Panc1 (cell line): Measurements from ENCODE around the gene APP. TPM values are rescaled to one million over a fixed set of nuclear protein-coding genes. Genes with fewer than 3 reads are reported as not detected.

Experiments
- ATAC-seq: fragments of 200-7000 bp; cut with Tn5 transposase; 2 replicates; pipeline ENCODE4 v1.9.1; 2020; ENCODE audit warnings: mild to moderate bottlenecking, moderate library complexity
- BruUV-seq: library from RNA; stranded (reverse); fragments of 400-500 nt; replicated peaks from 2 replicates; lab custom pipeline; 2021; lab: Mats Ljungman, UMichigan
- CTCF ChIA-PET: fragments of 300-600 bp; sonication (Branson Sonifier 250); formaldehyde crosslinking; loops from one replicate; lab custom pipeline; 2022; ENCODE audit warnings: antibody characterized with exemption; lab: Charles Lee
- POLR2A ChIA-PET: fragments of 300-600 bp; sonication (Branson Sonifier 250); formaldehyde crosslinking; loops from one replicate; lab custom pipeline; 2022; ENCODE audit warnings: antibody characterized with exemption; lab: Charles Lee
- DNase-seq: peaks from one replicate; pipeline ENCODE4 v3.0.0-alpha.2; 2010; ENCODE audit warnings: low read depth, low spot score
- H3K27ac ChIP-seq: 2 replicates; pipeline ENCODE4 v1.5.1; 2011; ENCODE audit warnings: mild to moderate bottlenecking, low read length, inconsistent platforms
- H3K27me3 ChIP-seq: fragments of 200-500 bp; sonication (Bioruptor generic); 2 replicates; pipeline ENCODE4 v1.6.0; 2014; ENCODE audit warnings: low read length, inconsistent platforms; ENCODE audit not compliant: control insufficient read depth, insufficient read depth
- H3K36me3 ChIP-seq: fragments of 200-500 bp; sonication (Bioruptor generic); 2 replicates; pipeline ENCODE4 v1.5.1; 2014; ENCODE audit warnings: inconsistent platforms, mild to moderate bottlenecking, low read length, moderate library complexity; ENCODE audit not compliant: control insufficient read depth, insufficient read depth
- H3K4me1 ChIP-seq: 2 replicates; pipeline ENCODE4 v1.5.1; 2011; ENCODE audit warnings: inconsistent platforms, mild to moderate bottlenecking, low read length, moderate library complexity; ENCODE audit not compliant: control insufficient read depth, insufficient read depth
- H3K4me3 ChIP-seq, 2 experiments: 2 replicates each; pipeline ENCODE4 v1.5.1; 2011 to 2012; ENCODE audit warnings: low read depth in 2 of 2, low read length in 2 of 2, mild to moderate bottlenecking in 2 of 2, inconsistent platforms in 1 of 2, moderate library complexity in 1 of 2
- H3K9me3 ChIP-seq: fragments of 200-500 bp; sonication (Bioruptor generic); 2 replicates; pipeline ENCODE4 v1.5.1; 2014; ENCODE audit warnings: low read depth, mild to moderate bottlenecking, inconsistent platforms, low read length, moderate library complexity; ENCODE audit not compliant: control insufficient read depth, insufficient read depth
- POLR2AphosphoS5 ChIP-seq: IDR thresholded peaks from 2 replicates; pipeline ENCODE4 v1.6.1; 2012; ENCODE audit warnings: mild to moderate bottlenecking, low read depth, low read length, moderate library complexity
- REST ChIP-seq, 2 experiments: IDR thresholded peaks; 2 replicates each; pipeline ENCODE4 v1.6.1; 2011 to 2012; ENCODE audit warnings: low read depth in 2 of 2, control low read depth in 1 of 2, low read length in 1 of 2, mild to moderate bottlenecking in 1 of 2, moderate library complexity in 1 of 2; ENCODE audit not compliant: insufficient read depth in 1 of 2
- SIN3A ChIP-seq: IDR thresholded peaks from 2 replicates; pipeline ENCODE4 v1.6.1; 2012; ENCODE audit warnings: low read depth, mild to moderate bottlenecking, low read length, moderate library complexity, borderline replicate concordance; ENCODE audit not compliant: insufficient read depth
- TCF7L2 ChIP-seq: IDR thresholded peaks from 2 replicates; pipeline ENCODE4 v1.6.1; 2011; ENCODE audit warnings: mild to moderate bottlenecking, low read depth, low read length, inconsistent platforms
- in situ Hi-C: cut with HindIII; loops from 2 replicates; pipeline ENCODE4 v1.10.0; 2016; ENCODE audit warnings: low sequenced_read_pairs, low pct_unique_long_range_greater_than_20kb
- intact Hi-C: fragments of 100-400 bp; cut with micrococcal nuclease; formaldehyde crosslinking; loops from one replicate; pipeline ENCODE4 v1.10.0; 2022; ENCODE audit not compliant: unreplicated experiment
- total RNA-seq: library from RNA; stranded (reverse); gene quantifications from one replicate; pipeline ENCODE4 v1.2.1, GENCODE V29; 2021; ENCODE audit not compliant: unreplicated experiment
- TF ChIP-seq, protein P1 (sequence below): fragments of 450-650 bp; IDR thresholded peaks from 2 replicates; pipeline ENCODE4 v1.5.1; 2017; ENCODE audit warnings: mild to moderate bottlenecking

Gene APP
- total RNA-seq, 1 experiment from 2014 or later, result 542 TPM

- intact Hi-C loops (no loop called here), in situ Hi-C loops (no loop called here)
- CTCF ChIA-PET, result no interaction called here
- Histone ChIP-seq H3K36me3 (no peaks in the 10 kb centered on the region), H3K27ac (no peak overlapping the region), H3K9me3 (no peaks in the 10 kb centered on the region), H3K27me3 (no peaks in the 10 kb centered on the region), H3K4me3 (no peak overlapping the region), H3K4me1 (no peaks in the 10 kb centered on the region)
- ATAC-seq (no peak), DNase-seq (no peak)
- TF ChIP-seq REST (IDR thresholded peaks at IDR 0.05; ENCODE audit: insufficient read depth in 1 of 2, low read depth in 2 of 2, low read length in 1 of 2), result no peak
- TF ChIP-seq SIN3A, result no peak
- TF ChIP-seq TCF7L2, result no peak
- TF ChIP-seq POLR2AphosphoS5, result no peak
- TF ChIP-seq, protein P1, sequence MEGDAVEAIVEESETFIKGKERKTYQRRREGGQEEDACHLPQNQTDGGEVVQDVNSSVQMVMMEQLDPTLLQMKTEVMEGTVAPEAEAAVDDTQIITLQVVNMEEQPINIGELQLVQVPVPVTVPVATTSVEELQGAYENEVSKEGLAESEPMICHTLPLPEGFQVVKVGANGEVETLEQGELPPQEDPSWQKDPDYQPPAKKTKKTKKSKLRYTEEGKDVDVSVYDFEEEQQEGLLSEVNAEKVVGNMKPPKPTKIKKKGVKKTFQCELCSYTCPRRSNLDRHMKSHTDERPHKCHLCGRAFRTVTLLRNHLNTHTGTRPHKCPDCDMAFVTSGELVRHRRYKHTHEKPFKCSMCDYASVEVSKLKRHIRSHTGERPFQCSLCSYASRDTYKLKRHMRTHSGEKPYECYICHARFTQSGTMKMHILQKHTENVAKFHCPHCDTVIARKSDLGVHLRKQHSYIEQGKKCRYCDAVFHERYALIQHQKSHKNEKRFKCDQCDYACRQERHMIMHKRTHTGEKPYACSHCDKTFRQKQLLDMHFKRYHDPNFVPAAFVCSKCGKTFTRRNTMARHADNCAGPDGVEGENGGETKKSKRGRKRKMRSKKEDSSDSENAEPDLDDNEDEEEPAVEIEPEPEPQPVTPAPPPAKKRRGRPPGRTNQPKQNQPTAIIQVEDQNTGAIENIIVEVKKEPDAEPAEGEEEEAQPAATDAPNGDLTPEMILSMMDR, result no peak
- no TSS peak for BruUV-seq
- POLR2A ChIA-PET, result no interaction called here
These were observed 90.4 kb downstream of the APP start for GRCh38 chr21:26080211-26080610.

- DNase-seq (no peak), ATAC-seq (no peak)
- no peak overlapping the region for H3K4me3 ChIP-seq
- POLR2A ChIA-PET, result no interaction called here
- no peaks in the 10 kb centered on the region for H3K9me3 ChIP-seq
- H3K27me3 ChIP-seq, result no peaks in the 10 kb centered on the region
- BruUV-seq, result no TSS peak
- in situ Hi-C loops, result no loop called here
- TF ChIP-seq REST (IDR thresholded peaks at IDR 0.05; ENCODE audit: insufficient read depth in 1 of 2, low read depth in 2 of 2, low read length in 1 of 2), result no peak
- TF ChIP-seq TCF7L2, result no peak
- TF ChIP-seq, protein P1, result no peak
- CTCF ChIA-PET, result no interaction called here
- no peaks in the 10 kb centered on the region for H3K4me1 ChIP-seq
- no peaks in the 10 kb centered on the region for H3K36me3 ChIP-seq
- H3K27ac ChIP-seq, result no peak overlapping the region
- intact Hi-C loops, result no loop called here
These were observed 91.2 kb downstream of the APP start for GRCh38 chr21:26079366-26079765.
